Stomach (tissue), 4 donors: ENCODE measurements around the gene ACP2.
A peak's percentile ranks its signal among the peaks of the same experiment; 100 is the strongest.

ENCODE experiments used
- POLR2AphosphoS5 ChIP-seq, 3 donors: sonication (generic); formaldehyde crosslinking; IDR thresholded peaks; one replicate each; pipeline ENCODE4 v1.6.1; 2016; ENCODE audit warnings: antibody characterized with exemption in 3 of 3
- TF ChIP-seq, protein P1 (sequence below), 7 experiments: fragments of 450-650 bp in 4 of 7; fragments of 200-600 bp in 3 of 7; sonication (generic) in 3 of 7; IDR thresholded peaks; one replicate each; pipeline ENCODE4 v1.5.1; 2016 to 2019; ENCODE audit warnings: antibody characterized with exemption in 7 of 7, control low read depth in 2 of 7, mild to moderate bottlenecking in 1 of 7

DNA sequence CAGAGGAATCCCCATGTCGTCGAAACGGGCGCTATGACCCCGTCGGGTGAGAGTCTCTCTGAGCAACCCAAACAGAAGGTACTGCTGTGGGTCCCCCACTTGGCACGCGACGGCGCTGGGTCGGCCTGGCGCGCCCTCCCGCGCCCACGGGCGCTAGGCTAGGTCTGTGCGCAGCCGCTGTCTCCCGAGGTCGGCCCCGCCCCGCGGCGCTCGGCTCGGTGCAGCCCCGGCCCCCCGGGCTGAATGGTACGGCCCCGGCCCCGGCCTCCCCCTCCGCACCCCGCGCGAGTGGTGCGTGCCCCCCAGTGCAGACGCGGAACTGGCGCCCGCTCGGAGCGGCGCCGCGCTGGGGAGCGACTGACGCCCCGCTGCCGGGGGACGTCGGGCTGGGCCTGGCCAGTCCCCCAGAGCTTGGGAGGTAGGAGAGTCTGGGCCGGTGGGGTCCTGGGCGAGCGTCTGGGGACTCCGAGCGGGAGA lies 21.3 kb upstream of the ACP2 start, which contains the start of gene MADD:
- TF ChIP-seq, protein P1, sequence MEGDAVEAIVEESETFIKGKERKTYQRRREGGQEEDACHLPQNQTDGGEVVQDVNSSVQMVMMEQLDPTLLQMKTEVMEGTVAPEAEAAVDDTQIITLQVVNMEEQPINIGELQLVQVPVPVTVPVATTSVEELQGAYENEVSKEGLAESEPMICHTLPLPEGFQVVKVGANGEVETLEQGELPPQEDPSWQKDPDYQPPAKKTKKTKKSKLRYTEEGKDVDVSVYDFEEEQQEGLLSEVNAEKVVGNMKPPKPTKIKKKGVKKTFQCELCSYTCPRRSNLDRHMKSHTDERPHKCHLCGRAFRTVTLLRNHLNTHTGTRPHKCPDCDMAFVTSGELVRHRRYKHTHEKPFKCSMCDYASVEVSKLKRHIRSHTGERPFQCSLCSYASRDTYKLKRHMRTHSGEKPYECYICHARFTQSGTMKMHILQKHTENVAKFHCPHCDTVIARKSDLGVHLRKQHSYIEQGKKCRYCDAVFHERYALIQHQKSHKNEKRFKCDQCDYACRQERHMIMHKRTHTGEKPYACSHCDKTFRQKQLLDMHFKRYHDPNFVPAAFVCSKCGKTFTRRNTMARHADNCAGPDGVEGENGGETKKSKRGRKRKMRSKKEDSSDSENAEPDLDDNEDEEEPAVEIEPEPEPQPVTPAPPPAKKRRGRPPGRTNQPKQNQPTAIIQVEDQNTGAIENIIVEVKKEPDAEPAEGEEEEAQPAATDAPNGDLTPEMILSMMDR (IDR thresholded peaks at IDR 0.05): no peak
- TF ChIP-seq POLR2AphosphoS5 (IDR thresholded peaks at IDR 0.05): peak in 2 of 3 donors; percentile 76 to 83
